ENCODE data around the gene PHF21B.

Gene PHF21B

DNA sequence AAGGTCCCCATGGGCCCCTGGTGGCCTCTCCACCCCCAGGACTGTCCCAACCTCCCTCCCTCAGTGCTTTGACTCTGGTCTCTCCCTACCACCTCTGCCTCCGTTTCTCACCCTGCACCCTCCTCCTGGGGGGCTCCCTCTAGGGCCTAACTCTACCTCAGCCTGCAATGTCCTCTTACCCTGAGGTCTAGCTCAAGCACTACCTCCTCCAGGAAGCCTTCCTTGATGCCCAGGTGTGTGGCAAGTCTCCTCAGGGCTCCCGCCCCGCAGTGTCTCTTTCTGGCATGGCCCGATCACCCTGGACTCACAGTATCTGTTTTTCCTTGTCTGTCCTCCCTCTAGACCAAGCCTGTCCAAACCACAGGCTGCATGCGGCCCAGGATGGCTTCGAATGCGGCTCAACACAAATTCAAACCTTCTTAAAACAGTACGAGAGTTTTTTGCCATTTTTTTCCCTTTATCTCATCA, 90.8 kb downstream of the PHF21B start:
- Histone ChIP-seq H3K27ac (no peak overlapping the region), H3K27me3 (ENCODE audit: insufficient read depth, low read depth, severe bottlenecking) (no peaks in the 10 kb centered on the region), H3K36me3 (peaks cover 14% of the 10 kb centered on the region), H3K9me3 (ENCODE audit: severe bottlenecking) (no peaks in the 10 kb centered on the region), H3K4me3 (ENCODE audit: low read depth, low read length) (no peak overlapping the region)
- TF ChIP-seq, protein P1, sequence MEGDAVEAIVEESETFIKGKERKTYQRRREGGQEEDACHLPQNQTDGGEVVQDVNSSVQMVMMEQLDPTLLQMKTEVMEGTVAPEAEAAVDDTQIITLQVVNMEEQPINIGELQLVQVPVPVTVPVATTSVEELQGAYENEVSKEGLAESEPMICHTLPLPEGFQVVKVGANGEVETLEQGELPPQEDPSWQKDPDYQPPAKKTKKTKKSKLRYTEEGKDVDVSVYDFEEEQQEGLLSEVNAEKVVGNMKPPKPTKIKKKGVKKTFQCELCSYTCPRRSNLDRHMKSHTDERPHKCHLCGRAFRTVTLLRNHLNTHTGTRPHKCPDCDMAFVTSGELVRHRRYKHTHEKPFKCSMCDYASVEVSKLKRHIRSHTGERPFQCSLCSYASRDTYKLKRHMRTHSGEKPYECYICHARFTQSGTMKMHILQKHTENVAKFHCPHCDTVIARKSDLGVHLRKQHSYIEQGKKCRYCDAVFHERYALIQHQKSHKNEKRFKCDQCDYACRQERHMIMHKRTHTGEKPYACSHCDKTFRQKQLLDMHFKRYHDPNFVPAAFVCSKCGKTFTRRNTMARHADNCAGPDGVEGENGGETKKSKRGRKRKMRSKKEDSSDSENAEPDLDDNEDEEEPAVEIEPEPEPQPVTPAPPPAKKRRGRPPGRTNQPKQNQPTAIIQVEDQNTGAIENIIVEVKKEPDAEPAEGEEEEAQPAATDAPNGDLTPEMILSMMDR (IDR thresholded peaks at IDR 0.05; ENCODE audit: low read depth, low read length) = no peak
- no peak for DNase-seq

DNA sequence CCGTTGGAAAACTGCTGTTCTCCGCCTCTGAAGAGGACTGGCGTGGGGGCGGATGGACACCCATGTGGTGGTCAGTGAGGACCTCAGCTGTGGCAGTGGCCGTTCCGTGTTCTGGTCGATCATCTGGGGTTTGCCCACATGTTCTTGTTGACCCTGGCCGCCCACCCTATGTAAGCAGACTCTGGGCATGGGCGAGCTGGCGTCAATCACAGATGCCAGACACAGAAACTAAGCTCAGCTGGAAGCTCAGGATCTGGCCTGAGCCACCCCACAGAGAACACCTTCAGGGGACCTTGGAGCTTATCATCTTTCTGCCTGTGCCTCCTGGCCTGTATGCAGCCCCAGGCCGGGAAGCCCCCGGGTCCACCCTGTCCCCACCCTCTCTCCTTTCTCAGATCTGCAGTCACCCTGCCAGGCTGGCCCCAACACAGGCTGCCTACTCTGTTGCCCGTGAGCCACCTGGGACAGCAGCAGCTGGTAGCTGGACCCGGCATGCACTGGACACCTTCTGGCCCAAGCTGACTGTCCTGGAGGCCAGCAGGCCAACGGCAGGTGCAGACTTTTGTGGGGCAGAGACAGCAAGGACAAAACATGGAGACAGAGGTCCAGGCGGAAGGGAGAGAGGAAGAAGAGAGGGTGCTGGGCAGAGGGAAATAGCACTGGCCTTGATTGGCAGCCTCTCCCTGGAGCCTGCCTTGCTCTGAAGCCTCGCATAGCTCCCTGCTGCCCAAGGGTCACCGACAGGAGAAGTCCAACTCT, 91.5 kb downstream of the PHF21B start:
- Histone ChIP-seq H3K9me3 (ENCODE audit: severe bottlenecking) (no peaks in the 10 kb centered on the region), H3K4me3 (ENCODE audit: low read depth, low read length) (no peak overlapping the region), H3K27ac (no peak overlapping the region), H3K36me3 (peaks cover 17% of the 10 kb centered on the region), H3K27me3 (ENCODE audit: insufficient read depth, low read depth, severe bottlenecking) (no peaks in the 10 kb centered on the region)
- TF ChIP-seq, protein P1 (IDR thresholded peaks at IDR 0.05; ENCODE audit: low read depth, low read length) = no peak
- DNase-seq = no peak

DNA sequence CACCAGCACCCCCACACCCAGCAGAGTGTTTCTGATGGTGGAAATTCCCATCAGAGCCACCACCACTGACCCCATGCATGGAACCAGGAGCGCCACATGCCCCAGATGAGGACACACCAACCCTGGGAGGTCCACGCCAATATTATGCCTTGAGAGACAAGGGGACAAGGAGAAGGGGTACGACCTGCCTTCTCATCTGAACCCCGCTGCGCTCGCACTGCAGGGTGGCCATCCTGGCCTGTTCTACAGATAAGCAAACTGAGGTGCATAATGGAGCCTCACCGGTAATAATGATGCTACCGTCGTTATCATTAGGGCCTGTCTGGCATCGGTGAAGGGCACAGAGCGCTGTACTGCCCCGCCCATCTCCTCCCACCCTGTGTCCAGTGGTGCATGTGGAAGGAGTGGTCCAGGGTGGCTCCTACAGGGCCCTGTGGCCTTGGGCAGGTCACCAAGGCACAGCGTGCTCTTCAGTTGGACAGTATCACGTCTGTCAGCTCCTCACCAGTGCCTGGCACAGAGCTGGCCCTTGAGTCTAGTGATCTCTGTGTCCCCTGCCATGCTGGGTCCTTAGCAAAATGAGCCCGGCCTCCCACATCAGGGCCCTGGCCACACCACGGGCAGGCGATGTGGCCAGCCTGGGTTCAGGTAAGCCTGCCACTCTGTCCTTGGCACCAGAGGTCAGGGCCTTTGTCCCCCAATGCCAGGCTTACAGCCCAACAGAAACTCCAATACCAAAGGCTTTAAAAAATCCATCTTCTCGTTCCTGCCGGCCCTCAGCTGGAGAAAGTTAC, 92.2 kb downstream of the PHF21B start:
- TF ChIP-seq, protein P1 (IDR thresholded peaks at IDR 0.05; ENCODE audit: low read depth, low read length) = no peak
- Histone ChIP-seq H3K27ac (no peak overlapping the region), H3K4me3 (ENCODE audit: low read depth, low read length) (no peak overlapping the region), H3K9me3 (ENCODE audit: severe bottlenecking) (no peaks in the 10 kb centered on the region), H3K27me3 (ENCODE audit: insufficient read depth, low read depth, severe bottlenecking) (no peaks in the 10 kb centered on the region), H3K36me3 (peaks cover 24% of the 10 kb centered on the region)
- no peak for DNase-seq

DNA sequence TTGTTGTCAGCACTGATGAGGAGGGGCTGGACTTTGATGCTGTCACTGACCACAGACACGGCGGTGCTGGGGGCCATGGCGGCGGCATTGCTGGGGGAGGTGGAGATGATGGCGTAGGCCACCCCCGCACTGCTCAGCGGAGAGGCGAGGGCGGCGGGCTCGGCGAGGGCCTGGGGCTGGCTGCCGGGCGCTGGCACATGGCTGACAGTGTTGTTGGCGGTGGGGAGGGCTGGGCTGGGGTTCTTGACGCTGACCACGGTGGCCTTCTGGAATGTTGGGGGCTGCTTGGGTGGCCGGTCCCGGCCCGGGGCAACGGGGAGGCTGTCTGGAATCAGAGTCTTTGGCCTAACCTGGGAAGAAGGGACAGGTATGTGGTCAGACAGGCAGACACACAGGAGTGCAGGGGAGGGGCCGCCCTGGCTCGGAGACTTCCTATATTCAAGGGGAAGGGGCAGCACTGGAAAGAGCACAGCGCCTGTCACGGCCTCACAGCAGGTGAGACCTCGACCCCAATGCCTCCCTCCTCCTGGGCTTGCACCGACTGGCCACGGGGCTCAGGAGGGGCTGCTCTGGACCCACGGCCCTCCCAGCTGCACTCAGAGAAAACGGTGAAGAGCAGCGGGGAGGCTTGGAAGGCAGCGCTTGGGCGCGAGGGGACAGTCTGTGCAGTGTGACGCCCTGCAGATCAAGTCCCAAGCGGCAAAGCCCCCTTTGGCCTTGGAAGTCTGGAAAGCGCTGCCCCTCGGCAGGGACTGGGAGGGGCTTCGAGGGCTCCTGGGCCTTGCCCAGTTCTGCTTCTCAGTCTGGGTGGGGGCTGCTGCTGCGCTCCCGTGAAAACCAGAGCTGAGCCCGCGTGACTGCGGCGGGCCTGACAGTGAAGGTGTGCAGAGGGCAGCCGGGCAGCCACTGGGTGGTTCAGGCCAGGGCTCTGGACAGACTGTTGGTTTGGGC, 93.2 kb downstream of the PHF21B start:
- Histone ChIP-seq H3K27me3 (ENCODE audit: insufficient read depth, low read depth, severe bottlenecking) (no peaks in the 10 kb centered on the region), H3K9me3 (ENCODE audit: severe bottlenecking) (no peaks in the 10 kb centered on the region), H3K4me3 (ENCODE audit: low read depth, low read length) (no peak overlapping the region), H3K27ac (no peak overlapping the region), H3K36me3 (peaks cover 34% of the 10 kb centered on the region)
- TF ChIP-seq, protein P1 (IDR thresholded peaks at IDR 0.05; ENCODE audit: low read depth, low read length) = no peak
- no peak for DNase-seq

DNA sequence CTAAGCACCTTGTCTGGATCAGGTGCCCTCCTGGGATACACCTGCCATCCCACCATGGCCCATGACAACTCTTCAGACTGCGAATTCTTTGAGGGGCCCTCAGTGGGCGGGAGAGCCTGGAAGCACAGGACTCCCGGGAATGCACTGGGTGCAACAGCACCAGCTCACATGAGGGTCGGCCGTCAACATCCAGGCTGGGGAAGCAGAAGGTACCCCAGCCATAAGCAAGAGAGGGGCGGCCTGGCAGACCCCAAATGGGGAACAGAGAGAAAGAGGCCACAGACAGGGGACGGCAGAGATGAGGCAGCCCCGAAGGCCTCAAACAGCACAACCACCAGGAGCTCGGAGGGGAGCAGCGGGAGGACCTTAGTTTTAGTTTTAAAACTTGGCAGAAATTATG, 94.4 kb downstream of the PHF21B start:
- Histone ChIP-seq H3K36me3 (peaks cover 45% of the 10 kb centered on the region), H3K27ac (no peak overlapping the region), H3K27me3 (ENCODE audit: insufficient read depth, low read depth, severe bottlenecking) (no peaks in the 10 kb centered on the region), H3K9me3 (ENCODE audit: severe bottlenecking) (no peaks in the 10 kb centered on the region), H3K4me3 (ENCODE audit: low read depth, low read length) (no peak overlapping the region)
- TF ChIP-seq, protein P1 (IDR thresholded peaks at IDR 0.05; ENCODE audit: low read depth, low read length) = no peak
- no peak for DNase-seq
